HepG2 (cell line): ENCODE results near the gene ZNF700. TPM values are rescaled to one million over a fixed set of nuclear protein-coding genes. Genes with fewer than 3 reads are reported as not detected.

ENCODE experiments used
- CREB1 ChIP-seq, 2 experiments: fragments of 450-650 bp in 1 of 2; IDR thresholded peaks; 2 replicates each; pipeline ENCODE4 v1.6.1; 2016 to 2017; ENCODE audit warnings: control low read depth in 1 of 2, mild to moderate bottlenecking in 1 of 2, missing compliant biosample characterization in 1 of 2, missing genetic modification characterization in 1 of 2
- CSRNP2 ChIP-seq: sonication (generic); formaldehyde crosslinking; conservative IDR thresholded peaks from 2 replicates; pipeline ENCODE4 v1.8.0; 2022; ENCODE audit warnings: low read depth, missing genetic modification reagents
- FOXA1 ChIP-seq, 2 experiments: fragments of 450-650 bp in 1 of 2; sonication (generic) in 1 of 2; formaldehyde crosslinking in 1 of 2; IDR thresholded peaks; 2 replicates each; pipeline versions ENCODE4 v1.4.0 to v1.6.1; 2016 to 2020; ENCODE audit warnings: missing genetic modification reagents in 1 of 2
- FOXK2 ChIP-seq: fragments of 450-650 bp; IDR thresholded peaks from 2 replicates; pipeline ENCODE4 v1.6.1; 2016
- GLI4 ChIP-seq: sonication (generic); formaldehyde crosslinking; IDR thresholded peaks from 2 replicates; pipeline ENCODE4 v1.5.1; 2020; ENCODE audit warnings: missing genetic modification reagents, mild to moderate bottlenecking, moderate library complexity, borderline replicate concordance
- JUNB ChIP-seq: sonication (generic); formaldehyde crosslinking; IDR thresholded peaks from 2 replicates; pipeline ENCODE4 v1.8.0; 2022; ENCODE audit warnings: missing genetic modification reagents, mild to moderate bottlenecking, borderline replicate concordance
- KDM3A ChIP-seq: IDR thresholded peaks from 2 replicates; pipeline ENCODE4 v1.6.1; 2018; ENCODE audit warnings: low read depth, missing compliant biosample characterization
- MYC ChIP-seq: sonication (generic); formaldehyde crosslinking; IDR thresholded peaks from 2 replicates; pipeline ENCODE4 v1.9.0; 2021; ENCODE audit warnings: missing genetic modification reagents, borderline replicate concordance
- POLR2A ChIP-seq, 2 experiments: IDR thresholded peaks; 2 replicates each; pipeline ENCODE4 v1.6.1; 2011; ENCODE audit warnings: low read depth in 2 of 2, low read length in 2 of 2, mild to moderate bottlenecking in 1 of 2, moderate library complexity in 1 of 2; ENCODE audit not compliant: insufficient read depth in 1 of 2
- RBFOX2 ChIP-seq: fragments of 200-400 bp; formaldehyde crosslinking; IDR thresholded peaks from 2 replicates; pipeline ENCODE4 v1.6.1; 2017; ENCODE audit warnings: low read depth, mild to moderate bottlenecking, low read length
- RFX5 ChIP-seq: IDR thresholded peaks from 2 replicates; pipeline ENCODE4 v1.6.1; 2011; ENCODE audit warnings: low read depth, low read length, improper control_type of control experiment
- SOX6 ChIP-seq, 2 experiments: fragments of 450-650 bp in 1 of 2; sonication (generic) in 1 of 2; formaldehyde crosslinking in 1 of 2; IDR thresholded peaks; 2 replicates each; pipeline versions ENCODE4 v1.4.0 to v1.6.1; 2017 to 2020; ENCODE audit warnings: antibody characterized with exemption in 1 of 2, mild to moderate bottlenecking in 1 of 2, missing genetic modification reagents in 1 of 2
- TEAD2 ChIP-seq: sonication (generic); formaldehyde crosslinking; IDR thresholded peaks from 2 replicates; pipeline ENCODE4 v1.9.0; 2021; ENCODE audit warnings: missing genetic modification reagents
- TEAD3 ChIP-seq: optimal IDR thresholded peaks from 2 replicates; pipeline ENCODE3; 2016; ENCODE audit warnings: borderline replicate concordance
- TOPORS ChIP-seq: sonication (generic); formaldehyde crosslinking; IDR thresholded peaks from 2 replicates; pipeline ENCODE4 v1.8.0; 2023; ENCODE audit warnings: mild to moderate bottlenecking, missing genetic modification reagents
- ZBTB4 ChIP-seq: sonication (generic); formaldehyde crosslinking; IDR thresholded peaks from 2 replicates; pipeline ENCODE4 v1.4.0; 2020; ENCODE audit warnings: missing genetic modification reagents, mild to moderate bottlenecking, borderline replicate concordance
- ZFP82 ChIP-seq: sonication (generic); formaldehyde crosslinking; IDR thresholded peaks from 2 replicates; pipeline ENCODE4 v1.5.1; 2020; ENCODE audit warnings: mild to moderate bottlenecking, missing genetic modification reagents, borderline replicate concordance
- ZFX ChIP-seq: sonication (generic); formaldehyde crosslinking; IDR thresholded peaks from 2 replicates; pipeline ENCODE4 v1.4.0; 2020; ENCODE audit warnings: mild to moderate bottlenecking, low read depth, missing genetic modification reagents, moderate library complexity
- ZKSCAN1 ChIP-seq: fragments of 150-350 bp; IDR thresholded peaks from 2 replicates; pipeline ENCODE4 v1.6.1; 2014; ENCODE audit warnings: low read length
- ZNF451 ChIP-seq: sonication (generic); formaldehyde crosslinking; IDR thresholded peaks from 2 replicates; pipeline ENCODE4 v1.5.0; 2020; ENCODE audit warnings: mild to moderate bottlenecking, missing genetic modification reagents
- polyA plus RNA-seq, 8 experiments: library from polyadenylated mRNA; depleted of rRNA in 3 of 8; stranded (reverse) in 7 of 8; unstranded in 1 of 8; fragments of >200 nt; fragmentation: Illumina TruSeq in 4 of 8; extraction: Trizol in 4 of 8; gene quantifications; 2 replicates each; pipeline versions ENCODE4 v1.2.1 to v1.2.3, GENCODE V29; 2011 to 2016; ENCODE audit warnings: low read depth in 4 of 8, missing spikeins in 1 of 8, mixed read lengths in 1 of 8; ENCODE audit not compliant: insufficient read depth in 1 of 8
- total RNA-seq, 5 experiments: library from RNA; depleted of rRNA; stranded (reverse); fragments of >200 nt; fragmentation: Illumina TruSeq; extraction: Trizol; gene quantifications; 2 replicates each; pipeline ENCODE4 v1.2.3, GENCODE V29; 2016; ENCODE audit warnings: low read depth in 1 of 5
- TF ChIP-seq, protein P1 (sequence below): sonication (generic); formaldehyde crosslinking; IDR thresholded peaks from 2 replicates; pipeline ENCODE4 v1.4.0; 2020; ENCODE audit warnings: missing genetic modification reagents, low read depth, mild to moderate bottlenecking, borderline replicate concordance
- TF ChIP-seq, protein P2 (sequence below): sonication (generic); formaldehyde crosslinking; IDR thresholded peaks from 2 replicates; pipeline ENCODE4 v1.5.0; 2020; ENCODE audit warnings: missing genetic modification reagents, mild to moderate bottlenecking, borderline replicate concordance

The ZNF700 gene
- total and polyA plus RNA-seq, 2 of the 13 experiments (the other 11 are each of a cell fraction or from before 2014, with no cell fraction given): 6.0 to 12.8 TPM

DNA sequence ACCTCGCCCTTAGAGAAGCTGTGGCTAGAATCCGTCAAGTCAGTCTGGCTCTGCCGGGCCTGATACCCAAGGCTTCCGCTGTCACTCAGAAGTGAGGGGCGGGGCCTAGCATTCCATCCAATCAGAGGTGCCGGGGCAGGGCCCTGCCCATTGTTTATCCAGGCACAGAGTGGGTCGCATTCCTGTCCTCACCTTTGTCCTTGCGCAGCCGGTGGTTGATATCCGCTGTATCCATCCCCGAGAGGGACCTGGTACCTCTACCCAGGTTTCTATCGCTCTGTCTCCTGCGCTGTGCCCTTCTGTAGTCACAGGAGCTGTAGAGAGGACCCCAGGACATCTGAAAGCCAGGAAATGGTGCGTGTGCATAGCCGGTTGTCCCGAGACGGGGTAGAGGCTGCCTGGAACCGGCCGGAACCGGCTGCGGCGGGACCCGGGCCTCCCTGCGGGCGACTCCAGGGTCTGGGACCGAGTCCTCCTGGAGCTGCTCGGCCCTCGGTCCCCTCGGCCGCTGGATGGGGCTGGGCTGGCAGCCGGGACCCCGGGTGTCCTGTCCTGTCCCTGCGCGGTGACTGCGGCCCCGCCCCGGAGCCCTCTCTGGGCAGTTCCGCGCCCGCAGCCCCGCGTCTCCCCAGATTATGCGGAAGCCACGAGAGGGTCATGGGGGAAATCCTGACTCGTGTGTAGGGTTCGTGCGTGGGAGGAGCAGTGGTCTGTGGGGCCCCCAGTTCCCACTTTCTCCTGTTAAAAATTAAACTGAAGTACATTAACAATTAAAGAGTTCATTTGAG, 40.1 kb downstream of the ZNF700 start, which contains the start of gene ZNF763 (continued):
- TF ChIP-seq CREB1 (IDR thresholded peaks at IDR 0.05) (no peak), CREB1 (CRISPR knock-in tag; IDR thresholded peaks at IDR 0.05) (no peak), ZKSCAN1 (peak; percentile 81), CSRNP2 (CRISPR knock-in tag) (no peak), ZFP82 (CRISPR knock-in tag) (no peak), ZBTB4 (CRISPR knock-in tag) (peak; percentile 69; the same call in 1 of the 2 replicates), JUNB (CRISPR knock-in tag) (no peak), FOXK2 (no peak), POLR2A (IDR thresholded peaks at IDR 0.05; ENCODE audit: insufficient read depth in 1 of 2, low read depth in 2 of 2, low read length in 2 of 2) (no peak), SOX6 (IDR thresholded peaks at IDR 0.05) (no peak), SOX6 (CRISPR knock-in tag; IDR thresholded peaks at IDR 0.05) (0 out of 2 replicates have a peak, but pooled peaks have one; percentile 26), GLI4 (CRISPR knock-in tag) (no peak), TOPORS (no peak), ZFX (no peak; the same call in 1 of the 2 replicates), RFX5 (no peak), FOXA1 (IDR thresholded peaks at IDR 0.05) (no peak), FOXA1 (CRISPR knock-in tag; IDR thresholded peaks at IDR 0.05) (0 out of 2 replicates have a peak, but pooled peaks have one; percentile 26), KDM3A (CRISPR knock-in tag) (no peak), TEAD3 (CRISPR knock-in tag) (peak; percentile 81), TEAD2 (CRISPR knock-in tag) (no peak), MYC (peak; percentile 2; the same call in 1 of the 2 replicates), ZNF451 (no peak), RBFOX2 (0 out of 2 replicates have a peak, but pooled peaks have one; percentile 19)
- TF ChIP-seq, protein P1, sequence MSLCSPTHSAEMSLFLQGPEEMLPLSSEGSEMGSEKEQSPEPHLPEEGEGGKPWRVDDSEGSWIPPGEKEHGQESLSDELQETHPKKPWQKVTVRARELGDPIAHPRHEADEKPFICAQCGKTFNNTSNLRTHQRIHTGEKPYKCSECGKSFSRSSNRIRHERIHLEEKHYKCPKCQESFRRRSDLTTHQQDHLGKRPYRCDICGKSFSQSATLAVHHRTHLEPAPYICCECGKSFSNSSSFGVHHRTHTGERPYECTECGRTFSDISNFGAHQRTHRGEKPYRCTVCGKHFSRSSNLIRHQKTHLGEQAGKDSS: no peak
- TF ChIP-seq, protein P2, sequence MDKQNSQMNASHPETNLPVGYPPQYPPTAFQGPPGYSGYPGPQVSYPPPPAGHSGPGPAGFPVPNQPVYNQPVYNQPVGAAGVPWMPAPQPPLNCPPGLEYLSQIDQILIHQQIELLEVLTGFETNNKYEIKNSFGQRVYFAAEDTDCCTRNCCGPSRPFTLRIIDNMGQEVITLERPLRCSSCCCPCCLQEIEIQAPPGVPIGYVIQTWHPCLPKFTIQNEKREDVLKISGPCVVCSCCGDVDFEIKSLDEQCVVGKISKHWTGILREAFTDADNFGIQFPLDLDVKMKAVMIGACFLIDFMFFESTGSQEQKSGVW: no peak
